GM19238 (cell line): Measurements from ENCODE around the gene RAPGEF5.

ENCODE experiments used
- DNase-seq: peaks from one replicate; pipeline ENCODE4 v3.0.0; 2011; ENCODE audit warnings: low spot score; ENCODE audit not compliant: insufficient read length

RAPGEF5 gene

DNA sequence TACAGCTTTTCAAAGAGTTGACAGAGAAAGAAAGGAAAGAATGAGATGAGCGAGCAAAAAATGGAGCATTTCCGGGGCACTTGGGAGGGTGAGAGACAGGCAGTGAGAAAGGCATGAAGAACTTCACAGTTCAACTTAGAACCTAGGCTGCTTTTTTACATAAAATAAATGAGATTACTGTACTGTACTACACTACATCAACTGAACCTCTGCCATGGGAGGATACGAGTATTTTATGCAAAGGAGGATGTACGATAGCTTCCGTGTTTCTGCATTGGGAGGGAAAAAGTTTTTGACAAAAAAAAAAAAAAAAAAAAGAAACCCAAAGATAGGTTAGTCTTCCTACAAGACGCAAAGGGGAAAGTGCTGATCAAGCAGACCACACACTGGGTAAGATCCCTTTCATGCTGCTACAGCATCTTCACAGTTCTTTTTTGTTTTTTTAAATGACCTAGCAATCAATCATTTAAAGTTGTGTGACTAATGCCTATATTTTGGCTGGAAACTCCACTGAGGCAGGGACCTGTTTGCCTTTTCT, 88.0 kb downstream of the RAPGEF5 start:
- DNase-seq: no peak

DNA sequence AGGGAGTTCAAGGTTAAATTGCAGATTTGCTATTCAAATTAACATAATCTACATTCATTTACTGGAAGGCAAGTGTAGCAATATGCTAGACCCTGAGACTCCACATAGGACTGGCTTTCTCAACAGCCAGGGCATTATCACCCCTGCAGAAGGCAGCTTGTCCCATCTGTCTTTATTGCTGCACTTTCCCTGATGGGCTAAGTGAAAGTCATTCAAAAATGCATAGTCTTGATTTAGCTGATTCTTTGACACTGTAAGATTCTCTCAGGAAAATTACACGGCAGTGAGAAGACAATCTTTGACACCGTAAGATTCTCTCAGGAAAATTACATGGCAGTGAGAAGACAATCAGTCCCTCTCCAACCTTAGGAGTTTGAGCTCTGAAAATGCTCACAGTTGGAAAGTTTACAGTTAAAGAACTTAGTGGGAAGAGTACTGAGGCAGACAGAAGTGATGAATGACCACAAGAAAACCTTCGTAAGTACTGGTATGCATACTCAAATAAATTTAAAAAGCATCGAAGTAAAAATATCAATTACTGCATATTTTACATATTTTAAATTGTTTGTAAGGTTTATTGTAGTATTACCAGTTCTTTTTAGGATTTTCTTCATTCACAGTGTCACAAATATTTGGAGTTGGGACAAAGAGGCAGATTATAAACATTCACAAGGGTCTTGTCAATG, 88.9 kb downstream of the RAPGEF5 start:
- no peak for DNase-seq

DNA sequence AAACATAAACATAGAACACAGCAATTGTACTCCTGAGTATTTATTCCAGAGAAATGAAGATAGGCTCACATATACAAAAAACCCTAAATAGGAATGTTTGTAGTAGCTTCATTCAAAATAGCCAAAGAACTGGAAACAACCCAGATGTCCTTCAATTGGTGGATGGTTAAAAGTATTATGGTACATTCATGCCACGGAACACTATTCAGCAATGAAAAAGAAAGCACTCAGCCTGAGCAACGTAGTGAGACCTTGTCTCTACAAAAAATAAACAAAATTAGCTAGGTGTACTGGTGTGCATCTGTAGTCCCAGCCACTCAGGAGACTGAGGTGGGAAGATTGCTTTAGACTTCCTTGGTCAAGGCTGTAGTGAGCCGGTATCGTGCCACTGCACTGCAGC, 94.4 kb downstream of the RAPGEF5 start:
- DNase-seq: no peak

DNA sequence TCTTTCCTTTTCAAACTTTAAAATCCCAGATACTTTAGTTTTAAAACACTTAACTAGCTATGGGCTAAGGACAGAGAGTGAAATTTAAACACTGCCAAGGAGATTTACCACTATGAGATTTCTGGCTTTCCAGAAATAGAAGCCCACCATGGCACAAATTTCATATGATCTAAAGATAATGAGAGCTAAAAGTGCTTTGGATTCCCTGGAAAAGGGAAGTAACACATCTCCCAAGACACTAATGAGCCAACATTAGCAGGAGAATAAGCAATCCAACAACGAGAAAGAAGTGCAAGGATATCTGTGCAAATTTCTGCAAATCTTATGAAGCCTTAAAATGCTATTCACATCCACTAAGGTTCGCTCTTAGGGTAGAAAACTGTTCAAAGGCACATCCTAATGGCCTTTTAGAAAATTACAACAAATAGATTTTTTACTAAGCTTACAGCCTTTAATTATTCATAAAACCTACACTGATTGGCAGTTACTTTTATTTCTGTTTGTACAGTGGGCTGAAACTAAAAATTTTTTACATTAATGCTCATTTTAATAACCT, 100.3 kb downstream of the RAPGEF5 start:
- DNase-seq: no peak

DNA sequence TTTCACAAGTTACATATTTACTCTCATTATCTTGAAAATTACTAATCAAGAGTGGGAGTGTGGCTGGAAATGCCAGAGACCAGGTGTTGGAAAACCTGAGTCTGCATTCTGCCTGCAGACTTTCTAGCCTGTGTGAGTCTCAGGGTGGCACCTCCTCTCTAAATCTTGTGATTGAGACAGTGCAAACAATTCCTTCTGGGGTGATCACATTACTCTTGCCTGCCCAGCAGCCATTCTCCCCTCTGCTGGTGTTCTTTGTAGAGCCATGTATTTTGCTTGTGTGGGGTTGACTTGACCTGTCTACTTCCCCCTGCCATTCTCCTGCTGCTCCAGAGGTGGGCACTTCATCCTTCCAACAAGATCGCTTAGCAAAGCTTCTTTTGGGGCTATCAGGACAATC, 101.1 kb downstream of the RAPGEF5 start:
- DNase-seq: no peak

DNA sequence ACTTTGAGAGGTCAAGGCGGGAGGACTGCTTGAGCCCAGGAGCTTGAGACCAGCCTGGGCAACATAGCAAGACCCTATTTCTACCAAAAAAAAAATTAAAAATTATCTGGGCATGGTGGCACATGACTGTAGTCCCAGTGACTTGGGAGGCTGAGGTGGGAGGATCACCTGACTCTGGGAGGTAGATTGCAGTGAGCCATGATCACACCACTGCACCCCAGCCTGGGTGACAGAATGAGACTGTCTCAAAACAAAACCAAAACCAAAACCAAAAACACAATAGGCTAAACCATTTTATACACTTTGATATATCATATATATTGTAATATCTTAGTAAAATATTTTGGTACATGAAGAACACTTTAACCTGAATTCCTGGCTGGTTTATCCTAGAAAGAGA, 101.6 kb downstream of the RAPGEF5 start:
- DNase-seq: no peak

DNA sequence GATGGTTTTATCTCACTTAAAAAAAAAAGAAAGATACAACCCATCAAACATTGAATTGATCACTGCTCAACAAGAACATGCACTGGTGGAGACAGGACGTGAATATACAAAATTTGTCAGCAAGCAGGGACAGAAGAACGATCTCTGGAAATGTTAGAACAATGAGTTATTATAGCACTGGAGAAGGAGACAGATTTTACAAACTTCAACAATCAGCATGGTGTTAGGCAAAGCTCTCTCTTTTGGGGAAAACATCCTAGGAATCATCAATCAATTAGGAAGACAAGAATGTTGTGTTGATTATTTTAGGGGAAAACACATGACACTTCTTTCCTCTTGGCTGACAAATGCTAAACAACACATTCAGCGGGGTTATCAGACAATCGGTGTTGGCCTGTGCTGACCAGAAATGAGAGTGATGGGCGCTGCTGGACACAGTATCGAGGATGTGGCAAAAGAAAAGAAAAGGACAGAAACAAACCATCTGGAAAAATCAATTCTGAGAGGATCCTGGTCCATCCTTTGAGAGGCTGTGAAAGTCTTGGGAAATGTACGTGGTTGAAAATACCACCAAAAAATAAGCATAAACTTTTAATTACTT, 103.9 kb downstream of the RAPGEF5 start:
- no peak for DNase-seq

DNA sequence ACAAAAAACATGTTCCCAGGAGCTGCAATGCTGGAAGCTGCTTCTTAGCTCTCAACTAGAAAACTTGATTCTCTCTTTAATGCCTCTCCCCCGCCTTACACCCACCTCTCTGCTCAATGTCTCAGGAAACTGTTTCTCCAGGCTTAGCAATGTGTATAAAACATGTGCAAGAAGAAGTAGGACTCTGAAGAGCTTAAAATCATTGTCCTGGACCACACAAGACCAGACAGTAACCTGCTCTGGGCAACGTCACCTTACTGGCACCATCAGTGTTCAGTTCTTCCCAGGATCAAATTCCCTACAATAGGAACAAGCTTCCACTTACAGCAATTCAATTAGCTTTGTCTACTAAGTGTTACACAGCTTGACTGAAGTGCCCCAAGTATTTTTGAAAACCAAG, 104.9 kb downstream of the RAPGEF5 start:
- DNase-seq: no peak

DNA sequence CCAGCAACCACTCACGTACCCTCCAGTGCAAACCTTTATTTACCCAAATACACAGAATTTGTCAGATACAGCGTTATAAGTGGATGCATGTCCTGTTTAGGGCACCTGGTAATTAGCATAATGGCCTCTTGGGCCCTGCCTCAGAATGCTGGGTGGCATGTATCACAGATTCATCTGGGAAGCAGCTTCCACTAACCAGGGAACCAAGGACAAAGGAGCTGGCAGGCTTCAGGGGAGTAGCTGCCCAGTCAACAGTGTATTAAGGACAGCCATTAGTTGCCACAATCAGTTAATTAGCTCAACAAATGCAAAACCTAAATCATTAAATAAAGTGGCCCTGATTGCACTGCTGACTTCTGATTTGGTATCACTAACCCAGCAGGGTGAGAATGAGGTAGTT, 105.7 kb downstream of the RAPGEF5 start:
- DNase-seq: no peak

DNA sequence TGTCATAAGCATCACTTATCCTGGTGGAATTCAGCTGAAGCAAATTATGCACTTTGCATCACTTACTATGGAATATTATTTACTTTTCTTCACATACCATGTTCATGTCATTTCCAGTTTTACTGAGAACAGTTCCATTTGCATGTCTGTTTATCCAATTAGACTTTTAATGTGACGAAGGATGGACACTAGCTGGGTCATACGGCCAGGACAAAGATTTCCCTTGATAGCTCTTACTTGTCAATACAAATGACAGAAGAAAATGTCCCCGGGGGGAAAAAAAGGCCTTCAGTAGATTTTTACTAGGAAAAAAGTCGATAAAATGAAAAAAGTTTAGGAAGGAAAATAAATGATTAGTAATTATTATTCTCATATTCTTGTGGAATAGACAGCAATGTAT, 106.6 kb downstream of the RAPGEF5 start:
- DNase-seq: no peak

DNA sequence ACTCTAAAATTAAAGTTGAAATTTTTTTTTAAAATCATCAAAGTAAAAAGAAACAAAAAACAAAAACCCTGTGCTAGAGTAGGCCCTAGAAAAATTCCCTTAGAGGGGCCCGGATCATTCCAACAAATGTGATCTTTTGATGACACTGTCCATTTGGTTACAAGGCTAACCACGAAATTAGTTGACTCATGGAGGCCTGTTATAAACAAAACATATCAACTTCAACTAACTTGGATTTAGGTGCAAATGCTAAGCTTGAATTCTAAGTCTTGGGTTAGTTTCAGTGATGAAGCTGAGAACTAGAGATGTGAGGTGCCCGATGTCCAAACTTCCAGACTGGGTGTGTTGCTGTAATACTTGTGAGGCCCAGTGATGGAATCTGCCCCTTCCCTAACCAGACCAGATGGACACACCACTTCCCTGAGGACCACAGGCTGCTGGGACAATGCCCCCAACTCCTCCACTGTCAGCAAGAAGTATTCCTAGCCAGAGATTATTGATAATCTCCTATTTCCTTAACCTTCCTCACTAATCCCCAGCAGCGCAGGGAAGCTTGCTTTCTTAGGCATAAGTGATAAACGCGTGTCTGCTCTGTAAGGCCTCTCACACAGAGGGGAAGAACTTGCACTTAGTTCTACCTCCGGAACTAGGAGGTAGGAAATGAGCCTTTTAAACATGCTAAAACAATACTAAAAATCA, 108.7 kb downstream of the RAPGEF5 start:
- DNase-seq: no peak

DNA sequence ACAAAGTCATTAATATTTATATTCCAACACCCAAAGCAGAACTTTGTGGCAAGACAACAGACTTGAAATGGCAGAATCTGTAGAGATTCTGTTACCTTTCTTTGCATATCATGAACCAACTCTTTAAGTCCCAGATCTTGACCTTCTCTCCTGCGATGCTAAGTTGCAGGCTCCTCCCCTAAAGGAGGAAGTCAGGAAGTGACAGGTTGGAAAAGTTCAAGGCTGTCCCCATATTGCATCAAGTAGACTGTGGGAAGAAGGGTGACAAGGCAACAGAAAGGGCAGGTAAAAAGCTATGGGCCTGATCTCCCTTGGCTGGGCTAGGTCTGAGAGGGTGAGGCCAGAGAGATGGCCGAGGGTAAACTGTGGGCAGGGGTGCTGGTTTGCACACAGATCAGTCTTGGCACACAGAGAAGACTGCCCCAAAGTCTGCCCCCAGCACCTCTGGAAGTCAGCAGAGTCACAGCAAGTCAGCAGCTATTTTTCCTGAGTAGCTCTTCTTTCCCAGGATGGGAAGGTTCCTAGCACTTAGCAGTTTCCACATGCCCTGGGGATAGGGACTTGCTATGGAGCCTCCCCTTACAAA, 115.1 kb downstream of the RAPGEF5 start:
- no peak for DNase-seq

DNA sequence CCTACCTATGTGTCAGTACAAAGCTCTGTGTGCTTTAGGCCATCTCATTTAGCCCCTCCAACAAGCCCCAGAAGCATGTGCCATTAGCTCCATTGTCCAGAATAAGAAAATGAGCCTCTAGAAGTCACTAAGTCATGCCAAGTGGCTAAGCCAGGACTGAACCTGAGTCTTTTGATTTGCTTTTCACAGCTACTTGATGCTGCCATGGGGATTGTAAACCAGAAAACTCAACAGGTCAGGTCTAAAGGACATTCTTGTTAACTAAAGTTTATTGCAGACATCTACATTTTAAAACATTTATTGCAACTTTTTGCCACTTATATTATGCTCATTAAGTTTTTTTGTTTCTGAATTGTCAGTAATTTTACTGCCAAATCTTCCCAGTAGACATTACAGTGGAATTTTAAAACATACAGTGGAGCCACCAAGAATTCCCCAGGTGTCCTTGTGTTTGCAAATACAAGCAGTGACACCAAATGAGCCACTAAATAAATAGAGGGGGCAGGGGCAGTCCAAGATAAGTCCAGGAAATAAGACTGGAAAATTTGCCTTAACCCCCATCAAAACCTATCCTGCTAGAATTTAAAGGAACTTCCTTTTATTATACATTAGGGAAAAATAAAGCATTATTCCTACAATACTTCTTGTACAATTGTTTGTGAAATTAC, 115.9 kb downstream of the RAPGEF5 start:
- DNase-seq: no peak

DNA sequence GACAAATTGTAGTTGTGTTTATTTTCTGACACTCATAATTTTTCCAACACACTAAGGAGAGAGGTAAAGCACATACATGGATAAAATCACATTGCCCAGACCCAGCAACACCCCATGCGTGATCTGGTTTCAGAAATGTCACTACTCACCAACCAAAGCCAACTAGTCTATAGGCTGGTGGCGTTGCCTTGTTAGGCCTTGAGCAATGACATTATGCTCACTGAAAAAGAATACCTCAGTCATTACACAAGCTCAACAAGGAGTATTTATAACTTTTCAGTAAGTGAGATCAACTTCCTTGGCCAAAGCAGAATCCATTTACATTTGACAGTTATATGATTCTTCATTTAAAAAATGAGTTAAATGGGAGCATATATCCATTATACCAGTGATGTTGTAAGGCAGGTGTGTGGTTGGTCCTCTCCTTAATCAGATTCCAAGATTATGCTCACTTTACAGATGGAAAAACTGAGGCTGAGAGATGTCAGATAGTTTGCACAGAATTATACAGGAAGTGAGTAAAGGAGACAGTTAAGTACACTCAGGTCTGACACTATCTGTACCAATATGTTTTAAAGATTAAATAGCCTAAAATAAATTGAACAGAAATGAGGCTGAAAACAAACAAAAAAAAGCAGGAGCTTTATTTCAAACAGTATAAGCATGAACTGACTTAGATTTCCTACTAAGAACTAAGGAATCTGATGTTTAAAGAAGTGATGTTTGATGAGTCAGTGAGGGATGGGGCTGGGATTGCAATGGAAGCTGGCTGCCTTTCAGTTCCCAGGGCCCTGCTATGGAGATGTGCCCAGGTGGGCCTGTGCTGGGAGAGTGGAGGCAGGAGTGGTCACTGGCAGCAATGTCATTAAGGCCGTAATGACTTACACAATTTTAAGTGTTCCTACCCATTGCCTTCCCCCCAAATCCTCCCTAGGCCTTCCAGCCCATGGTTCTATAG, 118.3 kb downstream of the RAPGEF5 start:
- no peak for DNase-seq

DNA sequence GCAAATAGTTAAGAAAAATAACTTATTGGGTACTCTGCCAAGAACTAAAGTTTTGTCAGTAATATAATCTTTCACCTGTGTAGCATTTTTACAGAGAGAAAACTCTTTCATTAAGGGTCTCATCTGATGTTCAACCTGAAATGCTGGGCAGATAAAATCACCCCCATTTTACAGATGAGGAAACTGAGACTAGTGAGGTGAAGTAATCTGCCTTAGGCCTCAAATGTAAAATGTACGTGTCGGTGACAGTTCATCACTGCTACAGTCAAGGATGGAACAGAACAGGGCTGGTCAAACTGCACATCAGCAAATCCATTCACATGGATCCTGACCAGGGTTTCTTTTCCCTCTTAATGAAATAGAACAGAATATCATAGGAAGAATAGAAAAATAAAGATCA, 121.8 kb downstream of the RAPGEF5 start:
- DNase-seq: no peak

DNA sequence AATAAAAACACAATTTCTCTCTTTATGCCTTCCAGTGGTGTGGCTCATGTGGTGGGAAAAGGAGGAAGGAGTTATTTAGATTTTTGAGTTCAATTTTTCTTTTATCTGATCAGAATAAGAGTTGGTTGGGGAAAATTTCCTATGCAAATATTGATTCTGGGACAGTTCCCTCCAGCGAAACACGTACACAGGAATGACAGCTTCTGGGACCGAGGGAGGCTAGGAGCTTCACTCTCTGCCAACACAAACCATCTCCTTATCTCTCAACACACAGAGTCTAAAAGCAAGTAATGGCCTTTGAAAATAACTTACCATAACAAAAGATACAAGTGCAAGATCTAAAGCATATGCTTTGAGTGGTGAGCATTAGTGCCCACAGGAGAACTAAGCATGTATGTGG, 122.7 kb downstream of the RAPGEF5 start:
- DNase-seq: no peak

DNA sequence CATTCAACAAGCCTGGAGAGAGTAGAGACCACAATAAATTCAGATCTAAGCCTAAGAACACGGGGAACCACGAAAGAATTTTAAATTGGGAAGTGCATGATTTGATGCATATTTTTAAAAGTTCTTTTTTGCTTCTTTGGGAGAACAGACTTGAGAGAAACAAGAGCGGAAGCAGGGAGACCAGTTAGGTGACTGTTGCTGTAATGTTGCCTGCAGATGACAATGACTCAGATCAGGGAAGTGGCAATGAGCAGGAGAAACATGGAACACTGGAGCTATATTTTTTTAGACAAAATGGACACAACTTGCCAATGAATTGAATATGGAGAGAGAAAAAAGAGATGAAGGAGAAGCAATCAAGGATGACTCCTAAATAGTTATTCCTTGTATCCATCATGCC, 125.1 kb downstream of the RAPGEF5 start:
- no peak for DNase-seq

DNA sequence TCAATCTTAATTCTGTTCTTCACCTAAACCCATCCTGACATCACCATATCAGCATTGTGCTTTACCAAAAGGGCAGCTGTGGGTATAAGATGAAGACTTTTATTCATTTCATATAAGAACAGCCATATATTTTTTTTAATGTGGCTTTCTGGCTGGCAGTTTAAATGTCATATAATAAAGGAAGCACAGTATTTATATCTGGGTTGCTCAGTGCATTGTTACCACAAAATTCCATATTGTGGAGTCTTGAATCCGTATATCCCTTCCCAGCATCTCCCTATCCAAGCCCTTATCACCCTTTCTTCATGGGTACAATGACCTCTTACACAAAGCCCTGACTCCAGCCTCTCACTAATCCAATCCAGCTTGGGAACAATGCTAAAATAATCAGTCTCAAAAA, 125.8 kb downstream of the RAPGEF5 start:
- no peak for DNase-seq

DNA sequence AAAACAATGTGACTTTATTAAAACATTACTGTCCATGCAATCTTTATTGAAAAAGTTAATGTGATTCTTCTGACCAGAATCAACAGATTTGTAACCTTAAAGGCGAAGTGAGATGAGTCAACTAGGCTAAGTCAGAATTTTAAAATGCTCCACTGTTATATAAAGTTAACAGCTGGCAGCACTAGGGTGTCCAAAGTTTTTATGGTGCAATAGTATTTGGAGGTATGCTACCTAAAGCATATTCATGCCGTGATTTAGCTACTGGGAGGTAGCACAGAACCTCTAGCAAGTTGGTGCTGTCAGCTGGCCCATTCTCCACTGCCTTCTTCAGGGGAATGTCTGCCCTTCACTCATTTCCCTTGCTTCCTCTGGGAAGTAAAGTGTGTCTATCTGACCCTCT, 126.7 kb downstream of the RAPGEF5 start:
- DNase-seq: no peak

DNA sequence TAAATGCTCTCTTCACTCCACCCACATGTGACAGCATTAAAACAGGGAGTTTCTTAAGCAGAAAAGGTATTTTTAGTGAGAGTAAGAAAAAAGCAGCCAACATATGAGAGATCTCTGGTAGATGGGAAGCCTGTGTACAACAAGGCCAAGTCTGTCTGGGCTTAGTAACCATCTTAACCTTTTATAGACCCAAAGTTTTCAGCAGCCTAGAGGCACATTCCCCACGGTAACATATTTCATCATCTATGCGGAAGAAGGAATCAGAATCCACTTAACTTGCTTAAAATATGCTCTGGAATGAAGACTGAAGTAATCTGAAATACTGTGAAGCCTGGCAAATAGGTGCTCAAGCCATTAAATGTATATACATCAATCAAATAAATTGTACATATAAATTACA, 127.8 kb downstream of the RAPGEF5 start:
- no peak for DNase-seq
